Mesenteric fat pad (tissue), 1 donor: ENCODE data around the gene GJD3. TPM values are rescaled to one million over a fixed set of nuclear protein-coding genes. Genes with fewer than 3 reads are reported as not detected.

Experiments
- total RNA-seq: library from RNA; stranded (reverse); fragmentation: NEBNext Ultra II Directional; extraction: Animal tissue kit (Norgen Biotek cat#: 25700); gene quantifications from one replicate; pipeline ENCODE4 v1.2.1, GENCODE V29; 2021
- donor health status: DM: yes; HTN: yes; CAD: no.

The GJD3 gene
- total RNA-seq, 1 donor from 2014 or later: 0.77 TPM

Other genes starting within 250 kb of the GJD3 start
- 77.0 TPM for gene MSL1, start 242.8 kb downstream of the GJD3 start, total RNA-seq
- 84.4 TPM for gene CASC3, start 224.2 kb downstream of the GJD3 start, total RNA-seq
- gene RAPGEFL1, start 187.3 kb downstream of the GJD3 start, total RNA-seq: 10.1 TPM
- 29.5 TPM for gene WIPF2, start 145.4 kb downstream of the GJD3 start, total RNA-seq
- gene CDC6, start 76.9 kb downstream of the GJD3 start, total RNA-seq: 2.4 TPM
- 70.3 TPM for gene RARA, start 55.6 kb downstream of the GJD3 start, total RNA-seq
- gene TOP2A, start 53.2 kb upstream of the GJD3 start, total RNA-seq: 0.48 TPM
- gene IGFBP4, start 78.7 kb upstream of the GJD3 start, total RNA-seq: 1,107 TPM
- gene TNS4, start 136.9 kb upstream of the GJD3 start, total RNA-seq: 0.16 TPM
- 0.39 TPM for gene CCR7, start 200.7 kb upstream of the GJD3 start, total RNA-seq